A549 (cell line): ENCODE measurements around the gene DDX49. TPM values are rescaled to one million over a fixed set of nuclear protein-coding genes. Genes with fewer than 3 reads are reported as not detected.

Source experiments
- ATAC-seq, 2 experiments: fragments of 200-7000 bp in 1 of 2; fragments of >200 bp in 1 of 2; cut with Nextera tagmentation in 1 of 2; cut with Tn5 transposase in 1 of 2; 3 replicates each; pipeline versions ENCODE4 v1.8.0 to v1.9.1; 2018 to 2020; ENCODE audit warnings: mild to moderate bottlenecking in 1 of 2, moderate library complexity in 1 of 2
- CTCF ChIA-PET: fragments of 300-600 bp; sonication (Branson Sonifier 250); formaldehyde crosslinking; extraction: SDS; loops from one replicate; lab custom pipeline; 2021; ENCODE audit warnings: antibody characterized with exemption, inconsistent platforms; lab: Yijun Ruan, JAX
- POLR2A ChIA-PET: fragments of 350-600 bp; formaldehyde crosslinking; extraction: SDS; loops from one replicate; lab custom pipeline; 2021; ENCODE audit warnings: antibody characterized with exemption, inconsistent platforms; lab: Yijun Ruan, JAX
- DNase-seq, 2 experiments: peaks; one replicate each; pipeline versions ENCODE4 v3.0.0 to v3.0.0-alpha.2; 2011 to 2016; ENCODE audit warnings: low read depth in 1 of 2, low spot score in 1 of 2
- FAIRE-seq: peaks from 2 replicates; lab custom pipeline; 2011; peaks lifted over from hg19 to GRCh38; lab: Jason Lieb, UNC
- H3K27ac ChIP-seq, 2 experiments: fragments of >200 bp; sonication (Bioruptor Twin); formaldehyde crosslinking; 3 replicates each; pipeline ENCODE4 v1.5.1; 2016 to 2017
- H3K4me1 ChIP-seq: fragments of >200 bp; sonication (Bioruptor Twin); formaldehyde crosslinking; 3 replicates; pipeline ENCODE4 v1.6.1; 2016
- H3K4me2 ChIP-seq: fragments of >200 bp; sonication (Bioruptor Twin); formaldehyde crosslinking; 3 replicates; pipeline ENCODE4 v1.6.1; 2016
- H3K4me3 ChIP-seq: fragments of >200 bp; sonication (Bioruptor Twin); formaldehyde crosslinking; 3 replicates; pipeline ENCODE4 v1.5.1; 2016
- H3K9me3 ChIP-seq: fragments of >200 bp; sonication (Bioruptor Twin); formaldehyde crosslinking; 3 replicates; pipeline ENCODE4 v1.6.1; 2016
- ATOH8 ChIP-seq: fragments of 250-450 bp; sonication (Bioruptor Pico); IDR thresholded peaks from 2 replicates; pipeline ENCODE4 v1.5.0; 2020; ENCODE audit warnings: low read depth, mild to moderate bottlenecking, moderate library complexity
- EHF ChIP-seq: fragments of 250-450 bp; sonication (Bioruptor Pico); IDR thresholded peaks from 2 replicates; pipeline ENCODE4 v1.5.0; 2020; ENCODE audit warnings: mild to moderate bottlenecking
- EP300 ChIP-seq, 2 experiments: fragments of >200 bp; sonication (Bioruptor Twin); formaldehyde crosslinking; IDR thresholded peaks; 2 replicates in 1 of 2; 3 replicates in 1 of 2; pipeline ENCODE4 v1.6.1; 2016 to 2017
- ESRRA ChIP-seq: fragments of 150-350 bp; IDR thresholded peaks from 2 replicates; pipeline ENCODE4 v1.6.1; 2014; ENCODE audit warnings: mild to moderate bottlenecking, low read length, borderline replicate concordance
- FOSL2 ChIP-seq, 2 experiments: fragments of 450-650 bp in 1 of 2; fragments of >200 bp in 1 of 2; sonication (Bioruptor Twin) in 1 of 2; formaldehyde crosslinking; IDR thresholded peaks; 2 replicates each; pipeline versions ENCODE4 v1.5.0 to v1.6.1; 2016 to 2020; ENCODE audit warnings: mild to moderate bottlenecking in 1 of 2, moderate library complexity in 1 of 2
- FOXS1 ChIP-seq: fragments of 250-450 bp; sonication (Bioruptor Pico); IDR thresholded peaks from 2 replicates; pipeline ENCODE4 v1.5.0; 2020; ENCODE audit warnings: mild to moderate bottlenecking, moderate library complexity
- HMGXB4 ChIP-seq: fragments of 250-450 bp; sonication (Bioruptor Pico); IDR thresholded peaks from 2 replicates; pipeline ENCODE4 v1.5.0; 2021; ENCODE audit warnings: mild to moderate bottlenecking, moderate library complexity, borderline replicate concordance
- HOXB5 ChIP-seq: fragments of 250-450 bp; sonication (Bioruptor Pico); IDR thresholded peaks from 2 replicates; pipeline ENCODE4 v1.5.0; 2020; ENCODE audit warnings: mild to moderate bottlenecking, moderate library complexity
- KDM1A ChIP-seq: fragments of 200-600 bp; sonication (generic); IDR thresholded peaks from 2 replicates; pipeline ENCODE4 v1.6.1; 2016; ENCODE audit warnings: low read depth, mild to moderate bottlenecking
- PBX3 ChIP-seq: IDR thresholded peaks from 2 replicates; pipeline ENCODE4 v1.6.1; 2012
- PHF8 ChIP-seq: fragments of 200-600 bp; sonication (generic); IDR thresholded peaks from 2 replicates; pipeline ENCODE4 v1.6.1; 2016; ENCODE audit warnings: low read depth, mild to moderate bottlenecking, antibody characterized with exemption, moderate library complexity, borderline replicate concordance
- RARB ChIP-seq: fragments of 250-450 bp; sonication (Bioruptor Pico); IDR thresholded peaks from 2 replicates; pipeline ENCODE4 v1.8.0; 2021; ENCODE audit warnings: mild to moderate bottlenecking, moderate library complexity
- RNF2 ChIP-seq: fragments of 200-600 bp; sonication (generic); IDR thresholded peaks from 2 replicates; pipeline ENCODE4 v1.6.1; 2016; ENCODE audit warnings: low read depth, mild to moderate bottlenecking, antibody characterized with exemption, moderate library complexity, borderline replicate concordance
- USF2 ChIP-seq: fragments of 450-650 bp; IDR thresholded peaks from 2 replicates; pipeline ENCODE4 v1.6.1; 2014; ENCODE audit warnings: antibody characterized with exemption
- ZC3H11A ChIP-seq: fragments of 450-650 bp; IDR thresholded peaks from 2 replicates; pipeline ENCODE4 v1.6.1; 2014; ENCODE audit warnings: antibody characterized with exemption, mild to moderate bottlenecking
- ZFP36 ChIP-seq: fragments of 450-650 bp; IDR thresholded peaks from 2 replicates; pipeline ENCODE4 v1.6.1; 2014; ENCODE audit warnings: borderline replicate concordance; ENCODE audit not compliant: partially characterized antibody
- ZNF302 ChIP-seq: fragments of 250-450 bp; sonication (Bioruptor Pico); IDR thresholded peaks from 2 replicates; pipeline ENCODE4 v1.9.0; 2021; ENCODE audit warnings: inconsistent platforms, mild to moderate bottlenecking, moderate library complexity
- whole genome bisulfite sequencing: methylation state at CpG from one replicate; pipeline ENCODE4 v1.1.6; 2017; ENCODE audit errors: missing lambda C conversion rate; 5-methylcytosine and 5-hydroxymethylcytosine counted together
- polyA plus RNA-seq, 4 experiments: library from polyadenylated mRNA; depleted of rRNA in 3 of 4; stranded (reverse); fragments of >200 nt; fragmentation: RNase III in 1 of 4; extraction: RNeasy Plus Mini Kit Qiagen cat#74134 plus additional on column Dnase treatment in 1 of 4; gene quantifications; 2 replicates in 3 of 4; 3 replicates in 1 of 4; pipeline ENCODE4 v1.2.3, GENCODE V29; 2011 to 2017

The DDX49 gene
- polyA plus RNA-seq, 2 of the 4 experiments (the other 2 are of a cell fraction) = 23.4 to 31.5 TPM

- TF ChIP-seq RARB (CRISPR knock-in tag) (no peak), ZC3H11A (no peak), USF2 (no peak)
Measured at GRCh38 chr19:18896421-18896841, 23.1 kb upstream of the DDX49 start (continued).

GRCh38 chr19:18897094-18898029 is 22.2 kb upstream of the DDX49 start:
- TF ChIP-seq FOSL2 (IDR thresholded peaks at IDR 0.05) (no peak), FOSL2 (CRISPR knock-in tag; IDR thresholded peaks at IDR 0.05) (no peak), KDM1A (peak; percentile 11; the same call in 1 of the 2 replicates)
- FAIRE-seq (no peak), DNase-seq (no peak), ATAC-seq (no peak)
- H3K4me2 ChIP-seq = no peak overlapping the region
- CTCF ChIA-PET = no interaction called here
- 95% methylated on average over 22 of the region's 25 CpGs for WGBS
- peaks cover 11% of the 10 kb centered on the region; the same call in 2 of the 3 replicates for H3K4me1 ChIP-seq
- POLR2A ChIA-PET = no interaction called here
- H3K4me3 ChIP-seq = no peak overlapping the region
- H3K27ac ChIP-seq = no peak overlapping the region
- no peaks in the 10 kb centered on the region for H3K9me3 ChIP-seq

- Histone ChIP-seq H3K4me2 (no peak overlapping the region), H3K4me1 (peaks cover 11% of the 10 kb centered on the region; the same call in 2 of the 3 replicates), H3K9me3 (no peaks in the 10 kb centered on the region), H3K27ac (no peak overlapping the region), H3K4me3 (no peak overlapping the region)
- TF ChIP-seq PBX3 (no peak), EP300 (IDR thresholded peaks at IDR 0.05) (no peak), ESRRA (no peak), EHF (CRISPR knock-in tag) (no peak), ATOH8 (no peak), HOXB5 (CRISPR knock-in tag) (no peak), ZNF302 (CRISPR knock-in tag) (no peak), RNF2 (no peak), PHF8 (no peak), HMGXB4 (no peak), FOXS1 (no peak), ZFP36 (no peak)
- ChIA-PET CTCF (interaction anchor here (1.9 kb wide), 1 partner anchor 90 kb away, joined by 6 read pairs; no protein-coding TSS in a partner anchor), POLR2A (no interaction called here)
- WGBS = 73% methylated on average over 4 of the region's 18 CpGs
- no peak for DNase-seq
- no peak for FAIRE-seq
- no peak for ATAC-seq
Measured at GRCh38 chr19:18898081-18898606, 21.4 kb upstream of the DDX49 start.
